ENCODE results near the gene SLC2A6.

GRCh38 chr9:133443982-133444381 is 34.9 kb downstream of the SLC2A6 start:
- TF ChIP-seq, protein P1, sequence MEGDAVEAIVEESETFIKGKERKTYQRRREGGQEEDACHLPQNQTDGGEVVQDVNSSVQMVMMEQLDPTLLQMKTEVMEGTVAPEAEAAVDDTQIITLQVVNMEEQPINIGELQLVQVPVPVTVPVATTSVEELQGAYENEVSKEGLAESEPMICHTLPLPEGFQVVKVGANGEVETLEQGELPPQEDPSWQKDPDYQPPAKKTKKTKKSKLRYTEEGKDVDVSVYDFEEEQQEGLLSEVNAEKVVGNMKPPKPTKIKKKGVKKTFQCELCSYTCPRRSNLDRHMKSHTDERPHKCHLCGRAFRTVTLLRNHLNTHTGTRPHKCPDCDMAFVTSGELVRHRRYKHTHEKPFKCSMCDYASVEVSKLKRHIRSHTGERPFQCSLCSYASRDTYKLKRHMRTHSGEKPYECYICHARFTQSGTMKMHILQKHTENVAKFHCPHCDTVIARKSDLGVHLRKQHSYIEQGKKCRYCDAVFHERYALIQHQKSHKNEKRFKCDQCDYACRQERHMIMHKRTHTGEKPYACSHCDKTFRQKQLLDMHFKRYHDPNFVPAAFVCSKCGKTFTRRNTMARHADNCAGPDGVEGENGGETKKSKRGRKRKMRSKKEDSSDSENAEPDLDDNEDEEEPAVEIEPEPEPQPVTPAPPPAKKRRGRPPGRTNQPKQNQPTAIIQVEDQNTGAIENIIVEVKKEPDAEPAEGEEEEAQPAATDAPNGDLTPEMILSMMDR (IDR thresholded peaks at IDR 0.05; ENCODE audit: insufficient read depth, low read length): no peak
- TF ChIP-seq POLR2AphosphoS5 (IDR thresholded peaks at IDR 0.05; ENCODE audit: low read depth) (no peak), REST (IDR thresholded peaks at IDR 0.05; ENCODE audit: insufficient replicate concordance, low read depth) (no peak)

Measured in HL-60 (cell line).